Tibial artery (tissue), 4 donors: ENCODE data around the gene GRIFIN.

ENCODE experiments used
- DNase-seq, 2 donors: peaks; one replicate each; pipeline ENCODE4 v3.0.0-alpha.2; 2019
- H3K27ac ChIP-seq, 2 donors: fragments of 200-600 bp; sonication (generic) in 1 of 2; 1 replicate in 1 of 2; 2 replicates in 1 of 2; pipeline ENCODE4 v1.5.1; 2018 to 2019; ENCODE audit warnings: mild to moderate bottlenecking in 1 of 2
- H3K27me3 ChIP-seq, 2 donors: fragments of 200-600 bp; sonication (generic) in 1 of 2; one replicate each; pipeline versions ENCODE4 v1.5.1 to v1.6.0; 2016 to 2019
- H3K36me3 ChIP-seq, 3 donors: fragments of 200-600 bp; sonication (generic) in 2 of 3; one replicate each; pipeline ENCODE4 v1.5.1; 2016 to 2019; ENCODE audit warnings: mild to moderate bottlenecking in 2 of 3
- H3K4me1 ChIP-seq, 4 donors: fragments of 200-600 bp; sonication (generic) in 2 of 4; 1 replicate in 3 of 4; 2 replicates in 1 of 4; pipeline ENCODE4 v1.5.1; 2016 to 2019
- H3K4me3 ChIP-seq, 2 donors: fragments of 200-600 bp; sonication (generic) in 1 of 2; 1 replicate in 1 of 2; 2 replicates in 1 of 2; pipeline ENCODE4 v1.5.1; 2018 to 2019; ENCODE audit warnings: mild to moderate bottlenecking in 2 of 2
- H3K9me3 ChIP-seq, 3 donors: fragments of 200-600 bp; sonication (generic) in 1 of 3; one replicate each; pipeline ENCODE4 v1.5.1; 2016 to 2019
- CTCF ChIP-seq, 2 experiments: fragments of 200-600 bp in 1 of 2; fragments of 450-650 bp in 1 of 2; IDR thresholded peaks; one replicate each; pipeline ENCODE4 v1.5.1; 2017 to 2019; ENCODE audit warnings: antibody characterized with exemption in 2 of 2, mild to moderate bottlenecking in 1 of 2, moderate library complexity in 1 of 2
- intact Hi-C: fragments of 100-400 bp; cut with DNase I; formaldehyde crosslinking; loops from one replicate; pipeline ENCODE4 v1.15.0; 2023; ENCODE audit warnings: low total_unique reads

Gene GRIFIN

GRCh38 chr7:2495418-2496299 lies 19.5 kb upstream of the GRIFIN start:
- DNase-seq = no peak
- no peak for TF ChIP-seq CTCF (IDR thresholded peaks at IDR 0.05)
- H3K27ac ChIP-seq = no peak overlapping the region
- H3K4me1 ChIP-seq = peaks cover 0 to 4% (median 0%) of the 10 kb centered on the region in 4 donors
- H3K4me3 ChIP-seq = no peak overlapping the region
- no peaks in the 10 kb centered on the region for H3K9me3 ChIP-seq
- no peaks in the 10 kb centered on the region for H3K36me3 ChIP-seq
- H3K27me3 ChIP-seq = peaks cover 0 to 59% of the 10 kb centered on the region in 2 donors
- intact Hi-C loops = no loop called here

GRCh38 chr7:2494191-2495130 lies 18.3 kb upstream of the GRIFIN start:
- H3K27me3 ChIP-seq = peaks cover 0 to 59% of the 10 kb centered on the region in 2 donors
- no peak for TF ChIP-seq CTCF (IDR thresholded peaks at IDR 0.05)
- no peak overlapping the region for H3K27ac ChIP-seq
- H3K36me3 ChIP-seq = no peaks in the 10 kb centered on the region
- H3K4me1 ChIP-seq = peaks cover 0 to 11% (median 9%) of the 10 kb centered on the region in 4 donors
- no peak for DNase-seq
- H3K9me3 ChIP-seq = no peaks in the 10 kb centered on the region
- intact Hi-C loops = no loop called here
- no peak overlapping the region for H3K4me3 ChIP-seq

GRCh38 chr7:2493205-2494164 lies 17.3 kb upstream of the GRIFIN start:
- Histone ChIP-seq H3K27ac (no peak overlapping the region), H3K4me3 (no peak overlapping the region), H3K4me1 (peaks cover 0 to 20% (median 17%) of the 10 kb centered on the region in 4 donors), H3K9me3 (no peaks in the 10 kb centered on the region), H3K27me3 (peaks cover 0 to 51% of the 10 kb centered on the region in 2 donors), H3K36me3 (no peaks in the 10 kb centered on the region)
- DNase-seq = no peak
- TF ChIP-seq CTCF (IDR thresholded peaks at IDR 0.05) = no peak
- intact Hi-C loops = no loop called here

GRCh38 chr7:2492038-2492437 lies 15.8 kb upstream of the GRIFIN start:
- intact Hi-C loops = no loop called here
- Histone ChIP-seq H3K27ac (no peak overlapping the region), H3K9me3 (no peaks in the 10 kb centered on the region), H3K36me3 (no peaks in the 10 kb centered on the region), H3K4me1 (peaks cover 6 to 34% (median 31%) of the 10 kb centered on the region in 4 donors), H3K4me3 (no peak overlapping the region), H3K27me3 (peaks cover 0 to 36% of the 10 kb centered on the region in 2 donors)
- no peak for DNase-seq
- no peak for TF ChIP-seq CTCF (IDR thresholded peaks at IDR 0.05)

- Histone ChIP-seq H3K27ac (peak overlapping the region; percentile 10 to 36), H3K4me3 (no peak overlapping the region), H3K4me1 (peaks cover 6 to 38% (median 32%) of the 10 kb centered on the region in 4 donors), H3K27me3 (peaks cover 0 to 20% of the 10 kb centered on the region in 2 donors), H3K9me3 (no peaks in the 10 kb centered on the region), H3K36me3 (no peaks in the 10 kb centered on the region)
- no peak for TF ChIP-seq CTCF (IDR thresholded peaks at IDR 0.05)
- intact Hi-C loops = no loop called here
- DNase-seq = no peak
These were observed 14.0 kb upstream of the GRIFIN start for GRCh38 chr7:2490181-2490651.
